GM13976 (cell line): Measurements from ENCODE around the gene EFTUD2.

ENCODE experiments used
- DNase-seq: peaks from one replicate; pipeline ENCODE4 v3.0.0; 2012; ENCODE audit warnings: low spot score
- CTCF ChIP-seq: IDR thresholded peaks from 2 replicates; pipeline ENCODE4 v1.5.1; 2012; ENCODE audit warnings: borderline replicate concordance, mild to moderate bottlenecking; ENCODE audit not compliant: insufficient read depth; ENCODE audit errors: extremely low read depth, missing control alignments, control extremely low read depth
- in situ Hi-C: fragments of 300-500 bp; cut with MboI; formaldehyde crosslinking; loops from one replicate; pipeline ENCODE4 v1.12.0; 2022; ENCODE audit warnings: low sequenced_read_pairs, mixed read lengths, inconsistent platforms; ENCODE audit not compliant: unreplicated experiment

Gene EFTUD2

DNA sequence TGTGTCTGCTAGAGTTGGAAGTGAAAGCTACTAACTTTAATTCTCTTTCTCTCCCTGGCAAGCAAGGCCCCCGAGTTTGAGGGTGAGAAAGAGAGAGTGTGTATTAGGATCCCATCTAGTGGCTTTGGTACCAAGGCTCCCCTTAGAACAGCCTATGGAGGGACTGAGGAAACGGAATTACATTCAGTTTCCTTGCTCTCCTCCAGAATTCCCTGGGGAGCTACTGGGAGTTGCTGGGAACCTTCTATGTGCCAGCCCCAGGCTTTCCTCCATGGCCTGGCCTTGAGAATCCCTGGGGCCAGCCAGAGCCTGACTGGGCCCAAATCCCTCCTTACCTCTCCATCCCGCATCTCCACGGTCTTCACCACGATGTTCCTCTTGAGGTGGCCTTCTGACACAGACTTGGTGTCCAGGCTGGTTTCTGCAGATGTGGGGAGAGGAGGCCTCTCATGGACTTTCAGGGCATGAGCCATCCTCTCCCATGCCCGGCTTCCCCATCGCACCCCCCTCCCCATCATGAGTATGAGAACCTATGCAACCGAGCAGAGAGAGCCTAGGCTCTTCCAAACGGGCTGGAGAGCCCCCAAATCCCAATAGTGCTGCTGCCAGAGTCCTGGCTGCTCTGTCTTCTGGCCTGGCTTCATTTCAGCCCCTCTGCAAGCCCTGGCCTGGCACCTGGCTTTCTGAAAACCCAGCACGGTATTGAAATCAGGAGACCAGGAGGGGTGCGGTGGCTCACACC is 8.7 kb upstream of the EFTUD2 start:
- TF ChIP-seq CTCF: no peak
- in situ Hi-C loops: no loop called here
- no peak for DNase-seq

- in situ Hi-C loops: no loop called here
- no peak for TF ChIP-seq CTCF
- no peak for DNase-seq
Observed at GRCh38 chr17:44906763-44907728, 7.8 kb upstream of the EFTUD2 start.

DNA sequence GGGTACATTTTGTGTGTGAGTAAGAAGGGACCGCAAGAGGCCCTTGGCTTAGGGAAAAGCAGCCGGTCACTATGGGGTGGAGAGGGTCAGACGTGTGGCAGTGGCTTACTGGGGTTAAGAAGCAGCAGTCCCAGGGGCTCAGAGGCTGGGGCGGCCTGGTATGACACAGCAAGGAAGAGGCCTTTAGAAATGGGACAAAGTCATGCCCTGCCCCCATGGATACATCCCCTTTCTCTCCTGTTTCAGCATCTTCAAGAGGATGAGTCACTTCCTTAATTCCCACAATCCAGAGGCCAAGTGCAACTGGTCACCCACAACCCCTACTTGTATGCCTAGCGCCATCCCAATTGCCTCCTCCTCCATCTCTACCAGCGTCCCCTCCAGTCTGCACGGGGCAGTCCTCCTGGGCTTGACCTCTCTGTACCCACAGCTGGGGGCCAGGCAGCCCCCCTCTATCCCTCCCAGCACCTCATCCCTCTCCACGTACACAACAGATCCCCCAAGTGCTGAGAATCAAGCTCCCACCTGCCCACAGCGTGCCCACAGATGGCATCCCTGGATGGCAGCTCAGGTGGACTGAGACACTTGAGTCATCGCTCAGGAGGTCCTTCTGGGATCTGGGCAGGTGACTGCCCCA is 6.9 kb upstream of the EFTUD2 start:
- in situ Hi-C loops: no loop called here
- TF ChIP-seq CTCF: no peak
- DNase-seq: no peak

- no peak for TF ChIP-seq CTCF
- no peak for DNase-seq
- in situ Hi-C loops: no loop called here
Observed at GRCh38 chr17:44905006-44906000, 6.1 kb upstream of the EFTUD2 start.

GRCh38 chr17:44904001-44904984 is 5.0 kb upstream of the EFTUD2 start:
- in situ Hi-C loops: no loop called here
- no peak for TF ChIP-seq CTCF
- DNase-seq: no peak
